ENCODE results near the gene SLC37A4. TPM values are rescaled to one million over a fixed set of nuclear protein-coding genes. Genes with fewer than 3 reads are reported as not detected.

The SLC37A4 gene
- total RNA-seq, 1 donor from 2014 or later = 11.6 TPM

DNA sequence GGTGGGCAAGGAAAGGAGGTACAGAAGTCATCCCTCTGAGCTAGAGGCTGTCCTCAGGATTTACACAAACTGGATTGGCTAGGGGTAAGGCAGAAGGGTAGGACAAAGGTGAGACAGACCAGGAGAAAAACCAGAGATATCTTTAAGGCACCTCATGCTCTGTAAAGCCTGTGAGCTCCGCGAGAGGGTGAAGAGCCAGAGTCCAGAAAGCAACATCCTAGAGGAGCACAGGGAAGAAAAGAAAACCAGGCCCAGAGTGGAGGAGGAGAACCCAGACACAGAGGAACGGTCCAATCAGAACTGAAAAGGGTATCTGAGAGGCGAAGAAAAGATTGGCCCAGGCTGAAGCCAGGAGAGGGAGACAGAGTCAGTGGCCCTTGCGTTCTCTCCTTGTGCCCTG lies 5.1 kb downstream of the SLC37A4 start:
- Histone ChIP-seq H3K36me3 (ENCODE audit: control insufficient read depth, insufficient read depth, low read length) (peaks cover 15% of the 10 kb centered on the region), H3K4me3 (ENCODE audit: low read depth, low read length) (no peak overlapping the region), H3K27me3 (ENCODE audit: control insufficient read depth, insufficient read depth, low read length) (no peaks in the 10 kb centered on the region)
- DNase-seq (ENCODE audit: low read depth) (no peak), FAIRE-seq (no peak)
- TF ChIP-seq, protein P1, sequence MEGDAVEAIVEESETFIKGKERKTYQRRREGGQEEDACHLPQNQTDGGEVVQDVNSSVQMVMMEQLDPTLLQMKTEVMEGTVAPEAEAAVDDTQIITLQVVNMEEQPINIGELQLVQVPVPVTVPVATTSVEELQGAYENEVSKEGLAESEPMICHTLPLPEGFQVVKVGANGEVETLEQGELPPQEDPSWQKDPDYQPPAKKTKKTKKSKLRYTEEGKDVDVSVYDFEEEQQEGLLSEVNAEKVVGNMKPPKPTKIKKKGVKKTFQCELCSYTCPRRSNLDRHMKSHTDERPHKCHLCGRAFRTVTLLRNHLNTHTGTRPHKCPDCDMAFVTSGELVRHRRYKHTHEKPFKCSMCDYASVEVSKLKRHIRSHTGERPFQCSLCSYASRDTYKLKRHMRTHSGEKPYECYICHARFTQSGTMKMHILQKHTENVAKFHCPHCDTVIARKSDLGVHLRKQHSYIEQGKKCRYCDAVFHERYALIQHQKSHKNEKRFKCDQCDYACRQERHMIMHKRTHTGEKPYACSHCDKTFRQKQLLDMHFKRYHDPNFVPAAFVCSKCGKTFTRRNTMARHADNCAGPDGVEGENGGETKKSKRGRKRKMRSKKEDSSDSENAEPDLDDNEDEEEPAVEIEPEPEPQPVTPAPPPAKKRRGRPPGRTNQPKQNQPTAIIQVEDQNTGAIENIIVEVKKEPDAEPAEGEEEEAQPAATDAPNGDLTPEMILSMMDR (IDR thresholded peaks at IDR 0.05; ENCODE audit: insufficient read depth, low read length, severe bottlenecking) = no peak

- FAIRE-seq = no peak
- no peaks in the 10 kb centered on the region for H3K27me3 ChIP-seq (ENCODE audit: control insufficient read depth, insufficient read depth, low read length)
- peaks cover 17% of the 10 kb centered on the region for H3K36me3 ChIP-seq (ENCODE audit: control insufficient read depth, insufficient read depth, low read length)
- TF ChIP-seq, protein P1 (IDR thresholded peaks at IDR 0.05; ENCODE audit: insufficient read depth, low read length, severe bottlenecking) = no peak
- no peak overlapping the region for H3K4me3 ChIP-seq (ENCODE audit: low read depth, low read length)
- no peak for DNase-seq (ENCODE audit: low read depth)
These were observed 5.6 kb downstream of the SLC37A4 start for GRCh38 chr11:119025099-119025473.

- H3K36me3 ChIP-seq (ENCODE audit: control insufficient read depth, insufficient read depth, low read length) = peaks cover 18% of the 10 kb centered on the region
- H3K4me3 ChIP-seq (ENCODE audit: low read depth, low read length) = no peak overlapping the region
- no peaks in the 10 kb centered on the region for H3K27me3 ChIP-seq (ENCODE audit: control insufficient read depth, insufficient read depth, low read length)
- DNase-seq (ENCODE audit: low read depth) (no peak), FAIRE-seq (no peak)
- TF ChIP-seq, protein P1 (IDR thresholded peaks at IDR 0.05; ENCODE audit: insufficient read depth, low read length, severe bottlenecking) = no peak
These were observed 6.1 kb downstream of the SLC37A4 start for GRCh38 chr11:119024430-119025098.

DNA sequence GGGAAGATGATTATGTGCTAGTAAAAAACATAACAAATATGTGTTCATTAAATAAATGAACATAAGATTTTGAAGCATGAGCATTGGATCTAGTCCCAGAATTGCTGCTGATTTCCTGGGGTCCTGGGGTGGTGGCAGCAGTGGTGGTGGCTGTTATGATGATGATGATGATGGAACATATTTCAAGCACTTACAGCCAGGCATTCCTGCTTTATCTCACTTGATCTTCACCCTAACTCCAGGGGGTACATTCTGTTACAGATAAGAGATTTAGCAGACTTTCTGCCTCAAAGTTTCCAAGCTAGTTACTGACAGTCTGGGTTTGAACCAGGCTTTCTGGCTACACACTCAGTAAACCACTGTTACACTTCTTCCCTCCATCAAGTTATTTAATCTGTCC lies 6.9 kb downstream of the SLC37A4 start:
- no peak overlapping the region for H3K4me3 ChIP-seq (ENCODE audit: low read depth, low read length)
- TF ChIP-seq, protein P1 (IDR thresholded peaks at IDR 0.05; ENCODE audit: insufficient read depth, low read length, severe bottlenecking) = no peak
- H3K27me3 ChIP-seq (ENCODE audit: control insufficient read depth, insufficient read depth, low read length) = no peaks in the 10 kb centered on the region
- DNase-seq (ENCODE audit: low read depth) (no peak), FAIRE-seq (no peak)
- peaks cover 18% of the 10 kb centered on the region for H3K36me3 ChIP-seq (ENCODE audit: control insufficient read depth, insufficient read depth, low read length)

DNA sequence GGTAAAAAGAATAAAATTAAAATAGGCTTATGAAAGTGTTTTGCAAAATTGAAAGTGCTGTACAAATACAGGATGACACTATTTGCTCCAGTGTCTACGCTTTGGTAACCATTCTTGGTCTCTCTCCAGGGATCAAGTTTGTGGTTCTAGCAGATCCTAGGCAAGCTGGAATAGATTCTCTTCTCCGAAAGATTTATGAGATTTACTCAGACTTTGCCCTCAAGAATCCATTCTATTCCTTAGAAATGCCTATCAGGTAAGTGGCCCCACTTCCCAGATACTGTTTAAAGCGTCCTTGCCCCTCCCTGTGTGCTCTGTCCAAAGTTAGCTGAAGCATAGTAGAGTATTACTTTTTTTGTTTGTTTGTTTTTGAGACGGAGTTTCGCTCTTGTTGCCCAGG lies 9.0 kb downstream of the SLC37A4 start:
- TF ChIP-seq, protein P1 (IDR thresholded peaks at IDR 0.05; ENCODE audit: insufficient read depth, low read length, severe bottlenecking) = no peak
- FAIRE-seq (no peak), DNase-seq (ENCODE audit: low read depth) (no peak)
- Histone ChIP-seq H3K4me3 (ENCODE audit: low read depth, low read length) (no peak overlapping the region), H3K36me3 (ENCODE audit: control insufficient read depth, insufficient read depth, low read length) (peaks cover 18% of the 10 kb centered on the region), H3K27me3 (ENCODE audit: control insufficient read depth, insufficient read depth, low read length) (no peaks in the 10 kb centered on the region)

GRCh38 chr11:119019996-119020395 lies 10.7 kb downstream of the SLC37A4 start:
- no peak for FAIRE-seq
- DNase-seq (ENCODE audit: low read depth) = no peak
- Histone ChIP-seq H3K4me3 (ENCODE audit: low read depth, low read length) (no peak overlapping the region), H3K36me3 (ENCODE audit: control insufficient read depth, insufficient read depth, low read length) (peaks cover 24% of the 10 kb centered on the region), H3K27me3 (ENCODE audit: control insufficient read depth, insufficient read depth, low read length) (no peaks in the 10 kb centered on the region)
- TF ChIP-seq, protein P1 (IDR thresholded peaks at IDR 0.05; ENCODE audit: insufficient read depth, low read length, severe bottlenecking) = no peak

All from bronchial epithelial cell (primary cell).